GM23338 (cell line): Measurements from ENCODE around the gene SNAI1. TPM values are rescaled to one million over a fixed set of nuclear protein-coding genes. Genes with fewer than 3 reads are reported as not detected.

Source experiments
- ATAC-seq: fragments of 200-7000 bp; cut with Tn5 transposase; 3 replicates; pipeline ENCODE4 v1.9.1; 2020
- DNase-seq: peaks from one replicate; pipeline ENCODE4 v3.0.0-alpha.2; 2015; ENCODE audit warnings: low spot score
- H2AFZ ChIP-seq: fragments of 200-600 bp; sonication (generic); 2 replicates; pipeline ENCODE4 v1.8.0; 2016; ENCODE audit warnings: antibody characterized with exemption, mild to moderate bottlenecking, moderate library complexity
- H3F3A ChIP-seq: fragments of 200-600 bp; sonication (generic); replicated peaks from 2 replicates; pipeline ENCODE4 v1.8.0; 2017; ENCODE audit warnings: antibody characterized with exemption, mixed run types, low read depth
- H3K27ac ChIP-seq: fragments of 200-600 bp; sonication (generic); 2 replicates; pipeline ENCODE4 v1.6.1; 2016; ENCODE audit warnings: low read depth
- H3K27me3 ChIP-seq: fragments of 200-600 bp; sonication (generic); 2 replicates; pipeline ENCODE4 v1.8.0; 2016; ENCODE audit warnings: mild to moderate bottlenecking, mixed run types, moderate library complexity; ENCODE audit not compliant: insufficient read depth
- H3K36me3 ChIP-seq: fragments of 200-600 bp; sonication (generic); 2 replicates; pipeline ENCODE4 v1.8.0; 2016; ENCODE audit warnings: mild to moderate bottlenecking; ENCODE audit not compliant: insufficient read depth
- H3K4me1 ChIP-seq: fragments of 200-600 bp; sonication (generic); 2 replicates; pipeline ENCODE4 v1.8.0; 2016; ENCODE audit warnings: mild to moderate bottlenecking, moderate library complexity; ENCODE audit not compliant: insufficient read depth
- H3K4me2 ChIP-seq: fragments of 200-600 bp; sonication (generic); 2 replicates; pipeline ENCODE4 v1.7.1; 2017; ENCODE audit warnings: mixed run types
- H3K4me3 ChIP-seq: fragments of 200-600 bp; sonication (generic); 2 replicates; pipeline ENCODE4 v1.6.1; 2016; ENCODE audit warnings: mixed run types
- H3K79me2 ChIP-seq: fragments of 200-600 bp; sonication (generic); replicated peaks from 2 replicates; pipeline ENCODE4 v1.8.0; 2017; ENCODE audit warnings: mild to moderate bottlenecking; ENCODE audit not compliant: insufficient read depth
- H3K9me2 ChIP-seq: fragments of 200-600 bp; sonication (generic); 2 replicates; pipeline ENCODE4 v1.8.0; 2017; ENCODE audit not compliant: insufficient read depth
- H4K20me1 ChIP-seq: fragments of 200-600 bp; sonication (generic); replicated peaks from 2 replicates; pipeline ENCODE4 v1.8.0; 2017; ENCODE audit warnings: mild to moderate bottlenecking; ENCODE audit not compliant: insufficient read depth
- H3K27ac Mint-ChIP-seq: 2 replicates; pipeline ENCODE4 v1.8.0; 2020; ENCODE audit warnings: inconsistent platforms, mild to moderate bottlenecking, moderate library complexity, mixed read lengths
- H3K27me3 Mint-ChIP-seq: 3 replicates; pipeline ENCODE4 v1.8.0; 2022; ENCODE audit warnings: low read depth, mild to moderate bottlenecking, moderate library complexity, mixed read lengths, inconsistent platforms; ENCODE audit not compliant: insufficient read depth, poor library complexity
- H3K36me3 Mint-ChIP-seq: 3 replicates; pipeline ENCODE4 v1.8.0; 2021; ENCODE audit warnings: low read depth, mild to moderate bottlenecking, inconsistent platforms, moderate library complexity, mixed read lengths
- H3K4me1 Mint-ChIP-seq: 3 replicates; pipeline ENCODE4 v1.8.0; 2020; ENCODE audit warnings: mild to moderate bottlenecking, inconsistent platforms, mixed read lengths
- H3K4me3 Mint-ChIP-seq: 3 replicates; pipeline ENCODE4 v1.8.0; 2021; ENCODE audit warnings: moderate library complexity, mild to moderate bottlenecking, inconsistent platforms, mixed read lengths
- H3K9me3 Mint-ChIP-seq: 3 replicates; pipeline ENCODE4 v1.8.0; 2020; ENCODE audit warnings: moderate library complexity, mild to moderate bottlenecking, inconsistent platforms, mixed read lengths
- CREB1 ChIP-seq: fragments of 250-450 bp; sonication (Bioruptor Pico); IDR thresholded peaks from 2 replicates; pipeline ENCODE4 v1.5.0; 2020; ENCODE audit warnings: low read depth, mild to moderate bottlenecking, moderate library complexity
- CTCF ChIP-seq, 2 experiments: fragments of 200-600 bp in 1 of 2; sonication (generic) in 1 of 2; conservative IDR thresholded peaks; 2 replicates each; pipeline versions ENCODE4 v1.5.1 to v1.6.1; 2016 to 2017; ENCODE audit warnings: antibody characterized with exemption in 2 of 2, low read depth in 2 of 2, mild to moderate bottlenecking in 2 of 2, moderate library complexity in 1 of 2
- ETS1 ChIP-seq: IDR thresholded peaks from 2 replicates; pipeline ENCODE4 v1.6.1; 2016; ENCODE audit warnings: antibody characterized with exemption
- EZH2 ChIP-seq: fragments of 200-600 bp; sonication (generic); IDR thresholded peaks from one replicate; pipeline ENCODE4 v1.8.0; 2017; ENCODE audit warnings: antibody characterized with exemption, mild to moderate bottlenecking, low read depth; ENCODE audit not compliant: unreplicated experiment
- EZH2phosphoT487 ChIP-seq: fragments of 200-600 bp; sonication (generic); IDR thresholded peaks from one replicate; pipeline ENCODE4 v1.8.1; 2018; ENCODE audit warnings: antibody characterized with exemption; ENCODE audit not compliant: unreplicated experiment
- JUNB ChIP-seq: IDR thresholded peaks from one replicate; pipeline ENCODE4 v1.6.1; 2016; ENCODE audit warnings: antibody characterized with exemption; ENCODE audit not compliant: unreplicated experiment
- NANOG ChIP-seq: IDR thresholded peaks from 2 replicates; pipeline ENCODE4 v1.6.1; 2016; ENCODE audit warnings: antibody characterized with exemption, borderline replicate concordance
- POLR2AphosphoS5 ChIP-seq: IDR thresholded peaks from 2 replicates; pipeline ENCODE4 v1.6.1; 2016; ENCODE audit warnings: antibody characterized with exemption, low read depth
- REST ChIP-seq: IDR thresholded peaks from one replicate; pipeline ENCODE4 v1.6.1; 2018; ENCODE audit warnings: antibody characterized with exemption; ENCODE audit not compliant: unreplicated experiment
- STAT1 ChIP-seq: IDR thresholded peaks from one replicate; pipeline ENCODE4 v1.6.1; 2016; ENCODE audit warnings: antibody characterized with exemption; ENCODE audit not compliant: unreplicated experiment
- ZNF114 ChIP-seq: fragments of 250-450 bp; sonication (Bioruptor Pico); IDR thresholded peaks from 2 replicates; pipeline ENCODE4 v1.5.0; 2020; ENCODE audit warnings: mild to moderate bottlenecking, moderate library complexity
- ZNF331 ChIP-seq: fragments of 250-450 bp; sonication (Bioruptor Pico); IDR thresholded peaks from 2 replicates; pipeline ENCODE4 v1.5.0; 2020; ENCODE audit warnings: low read depth, mild to moderate bottlenecking, moderate library complexity
- ZNF462 ChIP-seq: fragments of 250-450 bp; sonication (Bioruptor Pico); IDR thresholded peaks from 2 replicates; pipeline ENCODE4 v1.5.0; 2020; ENCODE audit warnings: mild to moderate bottlenecking, moderate library complexity
- polyA plus RNA-seq: library from polyadenylated mRNA; unstranded; fragments of >200 nt; fragmentation: Nextera tagmentation; extraction: Ambion mirVana; gene quantifications from 2 replicates; pipeline ENCODE4 v1.2.1, GENCODE V29; 2016
- total RNA-seq: library from RNA; depleted of rRNA; stranded (reverse); fragments of >200 nt; shearing (Covaris generic); gene quantifications from 2 replicates; pipeline ENCODE4 v1.2.3, GENCODE V29; 2014

Gene SNAI1
- total and polyA plus RNA-seq, 2 experiments from 2014 or later = 4.2 to 8.4 TPM

GRCh38 chr20:50032955-50033666, 50.3 kb downstream of the SNAI1 start:
- Mint-ChIP-seq H3K27me3 (peaks cover 8% of the 10 kb centered on the region), H3K4me3 (no peak overlapping the region), H3K9me3 (no peaks in the 10 kb centered on the region; the same call in 2 of the 3 replicates), H3K36me3 (no peaks in the 10 kb centered on the region), H3K27ac (no peak overlapping the region), H3K4me1 (peaks cover 4% of the 10 kb centered on the region)
- Histone ChIP-seq H3K4me3 (no peak overlapping the region), H4K20me1 (no peaks in the 10 kb centered on the region), H3K9me2 (no peaks in the 10 kb centered on the region), H2AFZ (0 out of 2 replicates have a peak overlapping the region, but pooled peaks have one; percentile 63), H3K27me3 (no peaks in the 10 kb centered on the region), H3K36me3 (no peaks in the 10 kb centered on the region), H3K4me1 (no peaks in the 10 kb centered on the region), H3K4me2 (no peak overlapping the region), H3K27ac (no peak overlapping the region), H3F3A (no peaks in the 10 kb centered on the region), H3K79me2 (no peaks in the 10 kb centered on the region)
- TF ChIP-seq ETS1 = no peak
- TF ChIP-seq NANOG = no peak
- TF ChIP-seq ZNF462 (CRISPR knock-in tag) = no peak
- TF ChIP-seq POLR2AphosphoS5 = no peak
- TF ChIP-seq ZNF331 (CRISPR knock-in tag) = no peak
- TF ChIP-seq ZNF114 (CRISPR knock-in tag) = no peak
- no peak for TF ChIP-seq CTCF (conservative IDR thresholded peaks at IDR 0.05; ENCODE audit: low read depth in 2 of 2)
- no peak for TF ChIP-seq JUNB
- TF ChIP-seq REST = no peak
- no peak for TF ChIP-seq EZH2phosphoT487
- no peak for TF ChIP-seq CREB1 (CRISPR knock-in tag)
- no peak for TF ChIP-seq STAT1
- TF ChIP-seq EZH2 = no peak
- DNase-seq (no peak), ATAC-seq (no peak)
